Activated CD8-positive, alpha-beta memory T cell treated with anti-CD3 and anti-CD28 coated beads, Interleukin-2, amount 10 ng/mL, durations not matched to agents 7 days and 5 days (primary cell): Measurements from ENCODE around the gene TJP1. TPM values are rescaled to one million over a fixed set of nuclear protein-coding genes. Genes with fewer than 3 reads are reported as not detected.
A peak's percentile ranks its signal among the peaks of the same experiment; 100 is the strongest.
"Not testable (repeated sequence)": the region's sequence is repeated elsewhere in the genome, so short reads cannot be mapped to it uniquely, and the experiment has no call there.

Source experiments
- ATAC-seq: fragments of 150-1000 bp; cut with Tn5 transposase; one replicate; pipeline ENCODE4 v1.10.0; 2021; ENCODE audit warnings: moderate library complexity
- CTCF ChIA-PET: fragments of 350-600 bp; sonication (Branson Sonifier 250); formaldehyde crosslinking; loops from one replicate; lab custom pipeline; 2021; ENCODE audit warnings: antibody characterized with exemption; lab: Charles Lee
- DNase-seq: peaks from one replicate; pipeline ENCODE4 v3.0.0-alpha.2; 2020
- H3K27ac Mint-ChIP-seq: one replicate; pipeline ENCODE4 v1.8.0; 2021; ENCODE audit warnings: mild to moderate bottlenecking, mixed read lengths
- H3K27me3 Mint-ChIP-seq: one replicate; pipeline ENCODE4 v1.8.0; 2021; ENCODE audit warnings: mixed read lengths
- H3K36me3 Mint-ChIP-seq: one replicate; pipeline ENCODE4 v1.8.0; 2021; ENCODE audit warnings: mild to moderate bottlenecking, mixed read lengths
- H3K4me1 Mint-ChIP-seq: one replicate; pipeline ENCODE4 v1.8.0; 2021; ENCODE audit warnings: mixed read lengths
- H3K4me3 Mint-ChIP-seq: one replicate; pipeline ENCODE4 v1.8.0; 2021; ENCODE audit warnings: mild to moderate bottlenecking, moderate library complexity, mixed read lengths
- H3K9me3 Mint-ChIP-seq: one replicate; pipeline ENCODE4 v1.8.0; 2022; ENCODE audit warnings: low read depth, mixed read lengths
- total RNA-seq, 2 experiments: library from RNA; stranded (reverse); gene quantifications; one replicate each; pipeline ENCODE4 v1.2.3, GENCODE V29; 2021

The TJP1 gene
- total RNA-seq, 2 experiments from 2014 or later = not detected

DNA sequence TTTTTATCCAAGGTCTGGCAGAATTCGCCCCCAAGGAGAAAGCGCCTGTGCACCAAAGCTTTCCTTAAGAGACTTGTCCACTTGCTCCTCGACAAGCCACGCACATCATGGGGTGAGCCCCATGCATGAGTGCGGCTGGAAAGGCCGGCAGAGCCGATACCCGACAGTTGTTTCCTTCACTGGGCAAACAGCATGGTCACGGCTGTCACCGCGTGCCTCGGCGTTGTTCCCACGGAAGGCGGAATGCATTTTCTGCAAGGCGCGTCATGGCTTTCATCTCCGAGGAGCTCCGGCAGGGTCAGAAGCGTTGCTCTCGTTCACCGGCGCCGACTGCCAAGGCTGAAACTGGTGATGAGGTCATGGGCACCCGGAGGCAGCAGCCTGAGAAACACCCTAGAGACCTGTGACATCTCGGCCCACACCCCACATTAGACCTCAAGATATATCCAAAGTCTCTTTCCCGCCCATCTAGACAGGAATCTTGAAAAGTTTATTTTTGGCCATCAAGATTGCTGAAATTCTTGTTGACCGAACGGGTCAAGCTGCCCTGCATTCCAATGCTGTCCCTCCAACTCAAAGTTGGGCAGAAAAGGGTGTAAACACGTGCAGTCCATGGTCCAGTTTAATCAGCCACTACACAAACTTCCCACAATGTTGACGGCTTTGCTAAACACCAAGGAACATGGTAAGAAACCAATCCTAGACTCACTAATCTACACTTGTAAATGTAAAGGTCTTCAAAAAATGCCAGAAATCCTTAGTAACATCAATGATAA lies 604 bp upstream of the TJP1 start:
- Mint-ChIP-seq H3K36me3 (peaks cover 11% of the 10 kb centered on the region), H3K27ac (peak overlapping the region; percentile 25), H3K4me3 (peak overlapping the region; percentile 12), H3K9me3 (peaks cover 3% of the 10 kb centered on the region), H3K4me1 (peaks cover 18% of the 10 kb centered on the region), H3K27me3 (peaks cover 70% of the 10 kb centered on the region)
- DNase-seq (no peak), ATAC-seq (no peak)
- CTCF ChIA-PET = no interaction called here

- DNase-seq (peak; percentile 66), ATAC-seq (no peak)
- no peak overlapping the region for H3K4me3 Mint-ChIP-seq
- peaks cover 18% of the 10 kb centered on the region for H3K4me1 Mint-ChIP-seq
- H3K27me3 Mint-ChIP-seq = peaks cover 68% of the 10 kb centered on the region
- peaks cover 3% of the 10 kb centered on the region for H3K9me3 Mint-ChIP-seq
- H3K36me3 Mint-ChIP-seq = peaks cover 11% of the 10 kb centered on the region
- H3K27ac Mint-ChIP-seq = no peak overlapping the region
- CTCF ChIA-PET = no interaction called here
These were observed 710 bp downstream of the TJP1 start for GRCh38 chr15:29821416-29822099.

GRCh38 chr15:29820394-29821154 lies 1.7 kb downstream of the TJP1 start:
- no peak for DNase-seq
- Mint-ChIP-seq H3K4me1 (peaks cover 17% of the 10 kb centered on the region), H3K9me3 (peaks cover 3% of the 10 kb centered on the region), H3K27ac (no peak overlapping the region), H3K27me3 (peaks cover 70% of the 10 kb centered on the region), H3K36me3 (peaks cover 11% of the 10 kb centered on the region), H3K4me3 (no peak overlapping the region)
- CTCF ChIA-PET = no interaction called here
- ATAC-seq = no peak

GRCh38 chr15:29819979-29820378 lies 2.3 kb downstream of the TJP1 start:
- Mint-ChIP-seq H3K9me3 (peaks cover 3% of the 10 kb centered on the region), H3K4me3 (no peak overlapping the region), H3K27ac (no peak overlapping the region), H3K36me3 (peaks cover 11% of the 10 kb centered on the region), H3K4me1 (peaks cover 11% of the 10 kb centered on the region), H3K27me3 (peaks cover 69% of the 10 kb centered on the region)
- ATAC-seq (no peak), DNase-seq (no peak)
- CTCF ChIA-PET = interaction anchor here (0.6 kb wide), 1 partner anchor 17 kb away, joined by 3 read pairs; no protein-coding TSS in a partner anchor

- Mint-ChIP-seq H3K27ac (no peak overlapping the region), H3K4me3 (no peak overlapping the region), H3K36me3 (peaks cover 7% of the 10 kb centered on the region), H3K27me3 (peaks cover 77% of the 10 kb centered on the region), H3K4me1 (peaks cover 8% of the 10 kb centered on the region), H3K9me3 (peaks cover 1% of the 10 kb centered on the region)
- DNase-seq (no peak), ATAC-seq (no peak)
- CTCF ChIA-PET = no interaction called here
These were observed 4.1 kb downstream of the TJP1 start for GRCh38 chr15:29818141-29818540.

DNA sequence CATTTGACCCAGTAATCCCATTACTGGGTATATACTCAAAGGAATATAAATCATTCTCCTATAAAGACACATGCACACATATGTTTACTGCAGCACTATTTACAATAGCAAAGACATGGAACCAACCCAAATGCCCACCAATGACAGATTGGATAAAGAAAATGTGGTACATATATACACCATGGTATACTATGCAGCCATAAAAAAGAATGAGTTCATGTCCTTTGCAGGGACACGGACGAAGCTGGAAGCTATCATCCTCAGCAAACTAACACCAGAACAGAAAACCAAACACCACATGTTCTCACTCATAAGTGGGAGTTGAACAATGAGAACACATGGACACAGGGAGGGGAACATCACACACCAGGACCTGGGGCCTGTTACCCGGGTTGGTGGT lies 4.8 kb downstream of the TJP1 start:
- H3K27ac Mint-ChIP-seq, DNase-seq, H3K36me3 Mint-ChIP-seq, H3K9me3 Mint-ChIP-seq, H3K4me3 Mint-ChIP-seq, CTCF ChIA-PET, H3K4me1 Mint-ChIP-seq, ATAC-seq: not testable (repeated sequence)
- peaks cover 76% of the 10 kb centered on the region for H3K27me3 Mint-ChIP-seq

DNA sequence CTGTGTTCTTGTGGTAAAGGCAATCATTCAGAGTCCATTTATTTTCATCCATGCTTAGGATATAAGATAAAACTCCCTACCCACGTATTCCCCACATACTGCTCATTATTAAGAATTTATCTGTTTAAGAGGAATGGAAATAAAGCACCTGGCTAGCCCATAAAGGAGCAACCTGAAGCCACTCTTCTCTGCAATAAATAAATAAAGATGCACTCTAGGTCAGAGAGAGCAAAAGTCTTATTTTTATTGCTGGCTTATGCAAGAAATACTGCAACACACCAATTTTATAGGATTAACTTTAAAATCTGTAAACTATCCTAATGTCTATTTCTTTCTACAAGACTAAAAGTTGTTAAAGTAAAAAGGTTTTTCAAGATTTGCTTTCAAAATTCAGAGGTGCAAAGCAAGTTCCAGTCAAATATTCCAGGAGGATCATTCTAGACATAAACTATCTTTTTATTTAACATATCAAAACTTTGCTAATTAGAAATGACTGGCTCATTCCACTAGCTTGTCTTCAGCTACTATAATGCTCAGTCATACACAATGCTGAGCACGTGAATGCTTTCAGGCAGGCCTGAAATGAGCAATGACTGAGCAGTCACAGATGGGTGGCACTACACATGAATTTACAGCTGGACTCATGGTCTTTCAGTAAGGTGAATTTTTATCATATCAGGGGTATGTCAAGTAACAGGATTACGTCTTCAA lies 7.1 kb downstream of the TJP1 start:
- Mint-ChIP-seq H3K4me1 (no peaks in the 10 kb centered on the region), H3K4me3 (no peak overlapping the region), H3K27me3 (peaks cover 80% of the 10 kb centered on the region), H3K27ac (no peak overlapping the region), H3K9me3 (no peaks in the 10 kb centered on the region), H3K36me3 (no peaks in the 10 kb centered on the region)
- no peak for ATAC-seq
- CTCF ChIA-PET = no interaction called here
- DNase-seq = no peak

GRCh38 chr15:29813009-29813408 lies 9.3 kb downstream of the TJP1 start:
- CTCF ChIA-PET = no interaction called here
- Mint-ChIP-seq H3K9me3 (no peaks in the 10 kb centered on the region), H3K4me3 (no peak overlapping the region), H3K27ac (no peak overlapping the region), H3K4me1 (no peaks in the 10 kb centered on the region), H3K36me3 (no peaks in the 10 kb centered on the region), H3K27me3 (peaks cover 72% of the 10 kb centered on the region)
- DNase-seq = no peak
- ATAC-seq = no peak

DNA sequence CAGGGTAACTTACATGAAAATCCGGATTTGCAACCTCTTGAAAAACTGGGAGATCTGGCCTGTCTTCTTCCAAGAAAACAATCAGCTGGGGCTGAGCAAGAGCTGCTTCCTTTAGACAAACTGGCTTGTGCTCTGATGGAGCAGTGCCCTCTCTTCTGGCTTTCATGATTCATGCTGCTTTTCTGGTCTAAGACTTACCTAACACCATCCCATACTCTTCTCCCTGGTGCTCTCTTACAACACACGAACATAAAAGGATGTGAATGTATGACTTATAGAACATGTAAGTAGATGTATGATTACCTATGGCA lies 9.9 kb downstream of the TJP1 start:
- ATAC-seq (no peak), DNase-seq (no peak)
- Mint-ChIP-seq H3K9me3 (no peaks in the 10 kb centered on the region), H3K36me3 (no peaks in the 10 kb centered on the region), H3K4me1 (no peaks in the 10 kb centered on the region), H3K4me3 (no peak overlapping the region), H3K27ac (no peak overlapping the region), H3K27me3 (peaks cover 71% of the 10 kb centered on the region)
- CTCF ChIA-PET = no interaction called here

- no peak overlapping the region for H3K27ac Mint-ChIP-seq
- H3K9me3 Mint-ChIP-seq = no peaks in the 10 kb centered on the region
- H3K4me1 Mint-ChIP-seq = no peaks in the 10 kb centered on the region
- CTCF ChIA-PET = no interaction called here
- DNase-seq (no peak), ATAC-seq (no peak)
- no peak overlapping the region for H3K4me3 Mint-ChIP-seq
- peaks cover 70% of the 10 kb centered on the region for H3K27me3 Mint-ChIP-seq
- no peaks in the 10 kb centered on the region for H3K36me3 Mint-ChIP-seq
These were observed 10.4 kb downstream of the TJP1 start for GRCh38 chr15:29811691-29812383.

- no peak for DNase-seq
- H3K27ac Mint-ChIP-seq = no peak overlapping the region
These were observed 16.6 kb downstream of the TJP1 start for GRCh38 chr15:29805708-29806104.

DNA sequence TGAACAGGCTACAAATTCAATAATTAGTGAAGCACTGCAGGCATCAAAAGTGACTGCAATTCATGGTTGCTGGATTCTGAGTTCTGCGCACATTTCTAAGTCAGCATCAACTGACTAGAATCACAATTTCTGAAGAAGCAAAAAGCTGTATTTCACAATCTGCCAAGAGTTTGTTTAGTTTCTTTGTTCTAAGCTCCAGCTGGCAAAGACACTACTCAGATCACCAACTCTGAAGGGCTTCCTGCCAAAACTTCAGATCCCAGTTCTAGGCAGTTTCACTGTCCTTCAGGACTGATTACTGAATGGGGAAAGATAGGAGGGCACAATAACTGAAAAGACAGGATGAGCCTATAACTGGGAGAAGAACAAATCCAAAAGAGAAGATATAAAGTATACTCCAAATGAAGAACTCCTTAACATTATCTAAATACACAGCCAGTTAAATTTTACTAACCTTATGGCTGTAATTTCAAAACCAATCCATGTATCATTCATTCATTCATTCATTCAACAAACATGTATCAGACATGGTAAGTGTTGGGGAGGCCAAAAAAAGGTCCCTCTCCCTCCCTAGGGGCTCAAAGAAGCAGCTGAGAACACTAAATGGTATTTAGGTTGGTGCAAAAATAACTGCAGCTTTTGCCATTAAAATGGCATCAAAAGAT lies 17.1 kb downstream of the TJP1 start:
- no peaks in the 10 kb centered on the region for H3K4me1 Mint-ChIP-seq
- CTCF ChIA-PET = no interaction called here
- no peaks in the 10 kb centered on the region for H3K9me3 Mint-ChIP-seq
- no peak for ATAC-seq
- H3K4me3 Mint-ChIP-seq = no peak overlapping the region
- H3K36me3 Mint-ChIP-seq = no peaks in the 10 kb centered on the region
- DNase-seq = no peak
- H3K27ac Mint-ChIP-seq = no peak overlapping the region
- peaks cover 44% of the 10 kb centered on the region for H3K27me3 Mint-ChIP-seq

More at GRCh38 chr15:29805708-29806104, 16.6 kb downstream of the TJP1 start:
- CTCF ChIA-PET = no interaction called here
- Mint-ChIP-seq H3K4me3 (no peak overlapping the region), H3K27me3 (peaks cover 44% of the 10 kb centered on the region), H3K9me3 (no peaks in the 10 kb centered on the region), H3K4me1 (no peaks in the 10 kb centered on the region), H3K36me3 (no peaks in the 10 kb centered on the region)
- ATAC-seq = no peak
